Renal cortex interstitium (tissue), 11 donors: Measurements from ENCODE around the gene DHRSX. TPM values are rescaled to one million over a fixed set of nuclear protein-coding genes. Genes with fewer than 3 reads are reported as not detected.
A peak's percentile ranks its signal among the peaks of the same experiment; 100 is the strongest.

ENCODE experiments used
- DNase-seq, 11 donors: peaks; one replicate each; pipeline ENCODE4 v3.0.0-alpha.2; 2013; ENCODE audit warnings: low read depth in 9 of 11, low spot score in 4 of 11; ENCODE audit errors: extremely low read depth in 1 of 11
- polyA plus RNA-seq, 3 donors: library from polyadenylated mRNA; unstranded; fragments of 120-200 nt; gene quantifications; one replicate each; pipeline ENCODE4 v1.2.1, GENCODE V29; 2013; ENCODE audit not compliant: insufficient read length in 3 of 3

Gene DHRSX
- polyA plus RNA-seq, 3 donors, result 30.6 to 31.7 (median 31.2) TPM

DNA sequence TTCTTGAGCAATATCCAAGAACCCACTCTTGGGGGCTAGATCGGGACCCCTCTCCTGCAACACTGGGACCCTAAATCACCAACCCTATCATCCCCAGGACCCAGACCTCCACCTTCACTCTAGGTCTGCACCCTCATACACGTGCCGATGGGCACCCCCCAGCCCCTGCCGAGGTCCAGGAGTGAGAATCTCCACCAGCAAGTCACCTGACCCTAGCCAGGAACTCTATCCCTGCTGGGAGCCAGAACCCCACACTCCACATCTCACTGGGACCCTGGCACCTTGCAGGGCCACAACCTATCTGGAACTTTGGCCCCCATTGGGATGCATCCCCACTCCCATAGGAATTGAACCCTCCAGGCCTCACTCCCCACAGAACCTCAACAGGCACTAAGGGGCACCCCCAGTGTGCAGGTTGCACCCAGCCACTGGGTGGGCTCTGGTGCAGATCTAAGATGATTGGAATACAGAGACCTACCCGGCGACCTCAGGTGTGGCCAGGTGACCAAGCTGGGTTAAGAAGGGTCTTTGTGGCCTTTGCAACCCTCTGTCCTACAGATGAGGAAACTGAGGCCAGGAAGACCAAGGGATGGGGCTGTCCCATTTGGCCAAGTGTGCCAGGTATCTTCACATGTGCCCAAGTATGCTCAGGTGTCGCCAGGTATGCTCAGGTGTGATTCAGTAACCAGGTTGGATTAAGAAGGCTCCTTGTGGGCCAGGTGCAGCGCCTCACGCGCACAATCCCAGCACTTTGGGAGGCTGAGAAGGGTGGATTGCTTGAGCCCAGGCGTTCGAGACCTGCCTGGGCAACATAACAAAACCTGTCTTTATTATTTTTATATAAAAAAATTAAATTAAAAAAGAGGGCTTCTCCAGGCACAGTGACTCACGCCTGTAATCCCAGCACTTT lies 3.1 kb upstream of the DHRSX start:
- DNase-seq, result no peak

DNA sequence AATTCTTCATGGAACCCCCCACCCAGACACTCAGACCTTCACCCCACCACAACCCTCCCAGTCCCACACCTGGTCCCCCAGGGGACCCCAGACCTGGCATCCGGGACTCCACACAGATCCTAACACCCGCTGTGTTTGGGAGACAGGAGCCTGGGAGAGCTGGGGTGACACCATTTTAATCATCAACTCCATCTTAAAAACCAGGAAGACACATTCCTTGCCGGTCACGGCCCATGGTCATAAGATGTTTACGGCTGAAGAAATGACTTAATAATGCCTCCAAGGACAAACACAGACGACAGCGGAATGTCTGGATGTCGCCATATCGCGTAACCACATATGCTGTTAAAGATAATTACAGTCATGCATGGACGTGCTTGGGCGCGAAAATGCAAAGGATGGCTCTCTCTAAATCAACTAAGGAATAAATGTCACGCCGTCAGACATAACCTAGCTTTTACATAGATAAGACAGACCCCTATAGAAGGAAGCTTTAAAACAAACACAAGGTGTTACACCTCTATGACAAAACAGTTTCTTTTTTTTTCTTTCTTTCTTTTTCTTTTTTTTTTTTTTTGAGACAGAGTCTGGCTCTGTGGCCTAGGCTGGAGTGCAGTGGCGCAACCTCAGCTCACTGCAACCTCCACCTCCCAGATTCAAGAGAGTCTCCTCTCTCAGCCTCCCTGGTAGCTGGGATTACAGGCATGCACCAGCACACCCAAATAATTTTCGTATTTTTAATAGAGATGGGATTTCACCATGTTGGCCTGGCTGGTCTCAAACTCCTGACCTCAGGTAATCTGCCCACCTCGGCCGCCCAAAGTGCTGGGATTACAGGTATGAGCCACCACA lies 2.1 kb upstream of the DHRSX start:
- DNase-seq, result peak in 1 of 11 donors; percentile 18

DNA sequence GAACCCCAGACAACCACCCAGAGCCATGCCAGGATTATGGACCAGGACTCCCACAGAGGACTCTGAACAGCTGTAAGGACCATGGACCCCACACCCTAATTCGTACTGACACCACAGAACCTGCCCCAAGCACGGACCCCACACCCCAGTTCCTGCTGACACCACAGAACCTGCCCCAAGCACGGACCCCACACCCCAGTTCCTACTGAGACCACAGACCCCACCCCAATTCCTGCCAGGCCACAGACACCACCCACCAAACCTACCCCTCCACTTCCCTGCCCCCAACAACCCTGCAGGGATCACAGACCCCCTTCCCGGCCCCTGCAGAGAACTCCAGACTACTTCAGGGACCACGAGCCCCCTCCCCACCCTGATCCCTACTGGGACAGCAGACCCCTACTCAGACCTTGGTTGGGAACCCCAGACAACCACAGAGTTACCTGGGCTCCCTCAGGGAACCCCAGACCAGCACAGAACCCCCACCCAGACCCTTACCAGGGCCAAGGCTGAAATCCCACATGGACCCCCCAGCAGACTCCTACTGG lies 1.4 kb upstream of the DHRSX start:
- no peak for DNase-seq

DNA sequence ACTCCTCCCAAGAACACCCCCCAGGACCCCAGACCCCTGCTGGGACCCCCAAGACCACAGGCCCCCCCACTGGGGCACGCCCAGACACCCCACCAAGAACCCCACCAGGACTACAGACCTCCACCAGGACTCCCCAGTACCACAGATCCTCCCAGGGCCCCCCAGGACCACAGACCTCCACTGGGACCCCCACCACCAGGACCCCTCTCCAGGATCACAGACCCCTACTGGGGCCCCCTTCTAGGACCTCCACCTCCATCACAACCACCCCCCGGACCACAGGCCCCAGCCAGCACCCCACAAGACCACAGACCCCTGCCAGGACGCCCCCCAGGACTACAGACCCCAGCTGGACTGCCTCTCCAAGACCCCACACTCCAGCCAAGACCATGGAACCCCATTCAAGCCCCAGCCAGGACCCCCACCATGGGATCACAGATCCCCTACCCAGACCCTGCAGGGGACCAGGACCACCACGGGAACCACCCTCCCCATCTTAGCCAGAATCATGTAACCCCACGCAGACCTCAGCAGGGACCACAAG lies 855 bp upstream of the DHRSX start:
- no peak for DNase-seq

DNA sequence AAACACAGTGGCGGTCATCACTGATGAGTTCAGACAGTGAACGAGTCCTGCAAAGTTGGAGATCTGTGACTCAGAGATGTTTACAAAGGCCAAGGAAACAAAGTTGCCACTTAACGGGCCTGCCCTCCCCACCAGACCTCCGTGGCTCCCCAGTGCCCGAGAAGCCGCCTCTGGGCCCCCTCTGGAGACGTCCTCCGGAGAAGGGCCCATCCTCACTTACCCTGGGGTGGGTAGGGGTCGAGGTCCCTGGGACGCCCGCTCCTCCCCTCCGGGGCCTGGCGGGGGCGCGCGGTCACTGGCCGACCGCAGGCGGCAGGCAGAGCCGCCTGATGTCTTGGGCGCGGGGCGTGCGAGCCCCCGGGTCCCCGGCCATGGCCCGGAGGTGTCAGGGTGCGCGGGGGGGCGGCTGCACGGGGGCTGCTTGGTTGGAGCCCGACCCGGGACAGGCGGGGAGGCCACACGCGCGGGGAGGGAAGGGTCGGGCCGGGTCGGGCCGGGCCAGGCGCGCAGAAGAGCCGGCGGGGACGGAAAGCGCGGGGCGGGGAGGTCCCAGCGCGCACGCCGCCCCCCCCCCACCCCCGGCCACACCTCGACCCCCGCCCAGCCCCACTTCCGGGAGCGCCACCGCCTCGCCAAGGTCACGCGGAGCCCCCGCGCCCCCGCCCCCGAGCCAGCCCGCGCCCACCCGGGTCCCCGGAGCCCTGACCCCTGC lies 529 bp downstream of the DHRSX start:
- peak in 1 of 11 donors; percentile 32 for DNase-seq

DNA sequence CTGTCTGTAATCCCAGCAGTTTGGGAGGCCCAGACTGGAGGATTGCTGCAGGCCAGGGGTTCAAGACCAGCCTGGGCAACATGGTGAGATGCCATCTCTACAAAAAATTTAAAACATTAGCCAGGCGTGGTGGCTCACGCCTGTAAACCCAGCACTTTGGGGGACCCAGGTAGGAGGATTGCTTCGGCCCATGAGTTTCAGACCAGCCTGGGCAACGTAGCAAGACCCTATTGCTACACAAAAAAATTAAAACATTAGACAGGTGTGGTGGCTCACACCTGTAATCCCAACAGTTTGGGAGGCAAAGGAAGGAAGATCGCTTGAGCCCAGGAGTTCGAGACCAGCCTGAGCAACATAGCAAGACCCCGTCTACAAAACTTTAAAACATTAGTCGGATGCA lies 1.3 kb downstream of the DHRSX start:
- no peak for DNase-seq

DNA sequence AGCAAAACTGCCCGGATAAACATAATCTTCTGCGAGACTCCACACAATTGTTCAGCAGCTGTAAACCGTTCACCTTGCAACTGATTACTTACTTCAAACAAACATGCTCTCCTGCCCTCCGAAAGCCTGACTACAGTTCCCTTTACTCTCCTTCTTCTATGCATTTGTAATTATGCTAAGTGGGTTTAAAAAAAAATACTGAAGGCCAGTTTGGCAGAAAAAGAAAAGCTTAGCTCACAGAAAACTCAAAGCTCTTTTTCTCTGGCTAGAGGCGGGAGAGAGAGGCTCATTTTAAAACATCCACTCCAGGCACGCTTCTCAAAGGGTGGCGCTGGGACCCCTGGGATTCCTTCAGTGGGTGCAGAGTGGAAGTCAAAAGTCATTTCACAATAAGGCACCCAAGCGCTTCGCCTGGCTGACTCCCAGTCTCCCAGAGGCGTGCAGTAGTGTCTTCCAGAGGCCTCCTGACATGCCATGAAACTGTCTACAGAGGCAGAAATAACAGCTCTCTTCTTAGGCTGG lies 1.9 kb downstream of the DHRSX start:
- peak in 2 of 11 donors; percentile 40 to 47 for DNase-seq

DNA sequence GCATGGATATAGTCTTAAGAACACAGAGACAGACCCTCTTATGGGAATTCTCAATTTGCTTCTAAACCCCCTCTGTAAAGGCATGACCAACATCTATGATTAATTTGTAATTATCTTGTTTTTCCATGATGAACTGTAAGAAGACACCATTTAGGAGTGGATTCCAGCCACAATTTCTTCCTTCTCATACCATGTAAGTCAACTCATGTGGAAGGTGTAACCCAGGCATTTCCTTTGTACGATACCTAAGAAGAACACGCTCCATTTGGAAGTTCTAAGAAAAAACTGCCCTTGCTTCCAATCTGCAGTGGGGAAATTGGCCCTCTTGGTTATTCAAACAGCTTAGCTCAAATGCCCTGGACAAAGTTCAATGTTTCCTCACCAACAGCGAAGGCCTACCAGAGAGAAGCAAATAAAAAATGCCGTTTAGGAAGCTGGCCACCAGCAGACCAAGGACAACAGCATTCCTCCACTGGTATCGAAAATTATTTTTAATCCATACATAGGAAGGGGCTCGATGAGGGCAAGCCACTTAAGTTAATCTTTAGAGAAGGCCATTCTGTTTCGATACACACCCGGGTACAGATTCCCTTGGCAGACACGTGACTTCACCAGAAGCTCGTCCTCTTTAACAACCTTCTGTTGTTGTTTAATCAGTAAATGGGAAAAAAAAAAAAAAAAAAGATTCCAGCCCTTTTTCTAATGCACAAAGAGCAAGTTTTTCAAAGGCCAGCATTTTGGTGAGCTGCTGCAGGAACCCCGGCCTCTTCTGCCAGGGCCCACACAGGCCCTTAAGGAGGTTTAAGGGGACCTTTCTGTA lies 2.6 kb downstream of the DHRSX start:
- peak in 1 of 11 donors; percentile 29 for DNase-seq

DNA sequence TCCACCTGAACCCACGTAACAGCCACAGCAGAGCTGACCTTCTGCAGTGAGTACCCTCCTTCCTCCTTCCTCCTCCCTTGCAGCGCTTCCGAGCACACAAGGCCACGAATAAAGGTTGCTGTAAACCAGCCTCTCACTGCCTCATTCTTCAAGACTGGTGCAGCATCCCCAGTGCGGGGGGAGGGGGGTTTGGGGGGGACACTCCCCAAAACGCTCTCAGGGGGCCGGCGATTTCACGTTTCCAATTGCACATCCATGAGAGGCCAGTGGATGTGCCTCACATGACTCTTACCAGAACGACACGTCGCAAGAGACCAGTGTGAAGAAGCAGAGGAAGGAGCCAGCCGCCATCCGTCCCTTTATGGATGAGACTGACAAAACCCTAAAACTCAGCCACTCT lies 5.2 kb downstream of the DHRSX start:
- DNase-seq, result no peak

DNA sequence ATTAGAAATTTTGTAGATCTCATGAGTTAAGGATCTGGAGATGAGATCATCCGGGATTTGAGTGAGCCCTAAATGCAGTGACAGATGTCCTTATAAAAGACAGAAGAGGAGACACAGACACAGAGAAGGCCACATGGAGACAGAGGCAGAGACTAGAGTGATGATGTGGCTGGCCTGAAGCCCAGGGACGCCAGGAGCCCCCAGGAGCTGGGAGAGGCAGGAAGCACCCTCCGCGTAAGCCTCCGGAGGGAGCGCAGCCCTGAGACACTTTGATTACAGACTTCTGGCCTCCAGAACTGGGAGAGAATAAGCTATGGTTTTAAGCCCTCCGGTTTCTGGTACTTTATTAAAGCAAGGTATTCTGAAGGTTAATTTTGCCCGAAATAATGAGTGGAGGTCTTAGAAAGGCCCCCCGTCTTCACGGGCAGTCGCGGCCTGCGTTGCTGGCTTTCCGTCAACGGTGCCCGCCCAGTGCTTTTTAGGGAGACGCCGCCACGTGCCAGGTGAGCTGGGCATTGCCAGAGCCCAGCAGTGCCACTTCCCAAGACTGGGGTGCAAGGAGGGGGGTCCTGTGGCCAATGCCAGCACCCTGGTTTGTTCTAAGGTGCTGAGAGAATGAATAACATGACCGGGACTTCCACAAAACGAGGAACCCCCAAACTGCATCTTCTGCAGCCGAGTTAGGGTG lies 8.1 kb downstream of the DHRSX start:
- no peak for DNase-seq

DNA sequence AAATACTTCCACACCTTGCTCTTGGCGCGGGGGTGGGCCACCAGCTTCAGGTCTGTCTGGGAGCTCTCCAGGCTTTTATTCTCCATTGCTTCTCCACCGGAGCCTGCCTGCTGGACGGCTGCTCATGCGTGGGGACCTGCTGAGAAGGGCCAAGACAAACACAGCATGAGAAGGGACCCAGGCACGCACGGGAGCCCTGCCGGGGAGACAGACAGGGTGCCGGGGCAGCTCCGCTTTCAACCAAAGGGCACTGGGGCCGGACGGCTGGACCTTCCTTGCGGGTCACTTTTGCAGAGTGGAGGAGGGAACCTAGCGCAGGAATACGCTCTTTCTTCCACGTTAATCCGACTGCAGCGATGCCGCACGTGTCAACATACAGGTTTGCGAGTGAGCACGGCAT lies 10.1 kb downstream of the DHRSX start:
- DNase-seq, result no peak

DNA sequence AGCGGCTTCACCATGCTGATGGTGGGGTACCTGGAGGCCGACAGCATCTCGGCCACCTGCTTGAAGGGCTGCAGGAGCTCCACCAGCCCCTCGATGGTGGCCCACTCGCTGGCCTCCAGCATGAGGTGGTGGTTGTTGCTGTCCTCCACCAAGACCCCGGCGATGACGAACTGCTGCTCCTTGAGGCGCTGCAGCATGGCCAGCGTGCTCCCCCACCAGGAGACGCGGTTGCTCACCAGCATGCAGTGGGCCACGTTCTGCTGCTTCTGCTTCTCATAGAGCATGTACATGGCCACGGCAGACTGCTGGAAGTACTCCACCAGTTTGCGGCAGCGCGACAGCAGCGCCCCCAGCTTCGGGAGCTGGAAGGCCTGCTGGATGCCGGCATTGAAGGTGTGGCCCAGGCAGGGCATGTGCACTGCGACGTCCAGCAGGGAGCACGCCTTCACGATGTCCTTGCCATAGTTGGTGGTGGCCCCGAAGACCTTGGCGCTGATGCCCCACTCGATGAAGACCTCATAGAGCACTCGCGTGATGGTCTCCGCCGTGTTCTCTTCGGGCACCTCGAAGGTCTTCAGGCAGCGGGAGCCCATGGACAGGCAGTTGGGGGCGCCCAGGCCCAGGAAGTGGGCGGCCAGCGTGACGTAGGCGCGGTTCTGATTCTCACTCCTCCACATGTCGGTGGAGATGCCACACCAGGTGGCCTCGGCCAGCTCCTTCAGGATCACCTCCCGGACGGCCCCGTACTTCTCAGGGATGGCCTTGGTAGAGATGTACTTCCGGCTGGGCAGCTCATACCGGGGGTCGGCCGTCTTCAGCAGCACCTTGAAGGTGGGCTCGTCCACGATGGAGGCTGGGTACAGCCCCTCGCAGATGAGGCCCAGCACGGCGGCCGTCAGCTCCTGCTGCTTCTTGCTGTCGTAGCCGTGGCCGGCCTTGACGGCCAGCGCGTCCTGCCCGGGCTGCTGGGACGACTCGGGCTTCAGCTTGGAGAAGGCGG lies 11.0 kb downstream of the DHRSX start:
- DNase-seq, result no peak

DNA sequence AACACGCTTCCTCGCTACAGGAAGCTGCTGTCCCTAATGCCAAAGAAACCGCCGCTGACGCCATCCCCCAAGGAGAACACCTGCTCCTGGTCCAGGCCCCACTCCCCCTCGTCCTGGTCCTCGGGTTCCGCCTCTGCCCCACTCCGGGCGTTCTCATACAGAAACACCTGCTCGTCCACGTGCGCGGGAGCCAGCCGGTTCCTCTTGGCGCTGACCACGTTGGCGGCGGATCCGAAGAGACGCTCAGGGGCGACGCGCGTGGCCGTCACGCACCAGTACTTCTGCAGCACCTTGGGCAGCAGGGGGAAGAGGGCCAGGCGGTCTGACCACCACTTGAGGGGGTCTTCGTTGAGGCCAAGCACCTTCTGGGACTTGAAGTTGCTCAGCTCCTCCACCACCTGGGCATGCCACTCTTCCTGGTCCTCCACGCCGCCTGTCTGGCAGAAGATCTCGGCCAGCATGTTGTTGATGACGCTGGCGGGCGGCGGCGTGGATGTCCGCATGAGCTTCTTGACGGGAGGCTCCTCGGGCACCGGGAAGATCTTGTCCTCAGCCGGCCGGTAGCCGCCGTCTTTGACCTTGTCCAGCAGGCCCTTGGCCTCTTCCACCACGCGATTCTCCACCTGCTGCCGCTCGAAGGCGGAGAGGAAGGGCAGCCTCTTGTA lies 12.0 kb downstream of the DHRSX start:
- no peak for DNase-seq

DNA sequence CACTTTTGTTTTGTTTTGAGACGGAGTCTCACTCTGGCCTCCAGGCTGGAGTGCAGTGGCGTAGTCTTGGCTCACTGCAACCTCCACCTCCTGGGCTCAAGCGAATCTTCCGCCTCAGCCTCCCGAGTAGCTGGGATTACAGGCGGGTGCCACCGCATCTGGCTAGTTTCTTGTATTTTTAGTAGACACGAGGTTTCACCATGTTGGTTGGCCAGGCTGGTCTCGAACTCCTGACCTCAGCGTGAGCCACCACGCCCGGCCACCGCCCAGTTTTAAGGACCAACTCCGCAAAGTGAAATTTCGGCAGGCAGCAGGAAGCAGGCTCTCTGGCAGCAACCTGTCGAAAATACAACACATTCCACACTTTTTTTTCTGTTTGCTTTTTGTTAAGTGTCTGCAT lies 13.4 kb downstream of the DHRSX start:
- no peak for DNase-seq

DNA sequence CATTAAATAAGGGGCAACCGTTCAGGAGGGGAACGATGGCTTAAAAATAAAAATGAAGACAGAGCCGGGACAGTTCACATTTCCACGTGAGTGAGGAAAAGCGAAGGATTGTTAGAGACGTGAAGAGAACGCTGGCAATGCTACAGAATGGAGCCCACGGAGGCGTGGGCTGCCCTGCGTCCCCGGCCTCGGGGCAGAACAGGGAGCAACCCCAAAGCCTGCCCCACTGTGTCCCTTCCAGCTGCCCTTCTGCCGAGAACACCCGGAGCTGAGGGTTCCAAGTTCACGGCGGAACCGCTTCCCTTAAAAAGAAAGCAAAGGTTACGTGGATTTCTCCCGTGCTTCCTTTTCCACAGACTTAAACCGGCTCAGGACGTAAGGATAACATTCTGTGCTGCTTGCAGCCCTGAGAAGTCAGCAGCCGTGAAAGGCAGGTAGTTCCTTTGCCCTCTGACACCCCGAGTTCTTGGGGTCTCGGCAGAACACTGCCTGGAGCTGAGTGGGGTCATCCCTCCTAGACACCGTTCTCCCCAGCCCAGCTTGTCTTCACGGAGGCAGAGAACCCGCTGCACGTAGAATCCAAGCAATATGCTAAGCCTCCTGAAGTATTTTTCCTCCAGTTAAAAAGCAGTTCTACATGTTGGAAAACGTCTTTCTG lies 14.2 kb downstream of the DHRSX start:
- DNase-seq, result no peak
